Measurements from ENCODE around the gene RPL36AL. TPM values are rescaled to one million over a fixed set of nuclear protein-coding genes. Genes with fewer than 3 reads are reported as not detected.

The RPL36AL gene
- total and polyA plus RNA-seq, 7 experiments from 2014 or later, result 177 to 686 (median 408) TPM

DNA sequence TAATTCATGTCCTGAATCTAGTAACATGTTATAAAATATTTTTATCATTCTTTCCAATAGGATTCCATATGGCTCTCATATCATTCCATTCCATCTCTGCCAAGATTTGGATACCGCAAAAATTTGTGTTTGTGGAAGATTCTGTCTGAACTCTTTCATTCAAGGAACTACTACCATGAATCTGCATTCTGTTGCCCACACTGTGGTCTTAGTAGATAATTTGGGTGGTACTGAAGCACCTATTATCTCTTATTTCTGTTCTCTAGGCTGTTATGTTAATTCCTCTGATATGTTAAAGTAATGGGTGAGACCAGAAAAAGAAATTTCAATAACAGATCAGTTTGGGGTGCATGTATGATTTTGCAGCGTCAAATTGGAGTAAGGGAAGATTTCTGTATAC, 6.2 kb downstream of the RPL36AL start:
- Histone ChIP-seq H3K4me1 (ENCODE audit: control insufficient read depth in 2 of 2, insufficient read depth in 2 of 2, low read length in 2 of 2) (peaks cover 7 to 19% of the 10 kb centered on the region in 2 donors), H3K27ac (ENCODE audit: low read depth, low read length) (no peak overlapping the region), H3K4me3 (ENCODE audit: low read length) (no peak overlapping the region), H3K9me3 (ENCODE audit: control insufficient read depth in 2 of 3, low read length in 3 of 3) (no peaks in the 10 kb centered on the region), H3K27me3 (ENCODE audit: control insufficient read depth in 2 of 2, insufficient read depth in 2 of 2, low read length in 2 of 2) (no peaks in the 10 kb centered on the region), H3K36me3 (ENCODE audit: control insufficient read depth in 2 of 3, insufficient read depth in 3 of 3, low read length in 3 of 3) (peaks cover 7 to 12% (median 7%) of the 10 kb centered on the region in 3 experiments)
- no peak for DNase-seq
- no peak overlapping the region for H3K4me3 Mint-ChIP-seq
- POLR2A ChIA-PET, result interaction anchor here (0.6 kb wide), 1 partner anchor 8 kb away, joined by 3 read pairs; no protein-coding TSS in a partner anchor
- ATAC-seq, result no peak
- CTCF ChIA-PET, result no interaction called here
- H3K36me3 Mint-ChIP-seq, result peaks cover 5 to 23% (median 16%) of the 10 kb centered on the region in 5 donors
- H3K9me3 Mint-ChIP-seq, result no peaks in the 10 kb centered on the region
- H3K4me1 Mint-ChIP-seq, result peaks cover 11 to 48% (median 17%) of the 10 kb centered on the region in 7 donors
- peak overlapping the region in 4 of 9 donors; percentile 44 to 58 (median 52) for H3K27ac Mint-ChIP-seq
- intact Hi-C loops (cut with micrococcal nuclease), result no loop called here
- H3K27me3 Mint-ChIP-seq, result no peaks in the 10 kb centered on the region

- Histone ChIP-seq H3K9me3 (ENCODE audit: control insufficient read depth in 2 of 3, low read length in 3 of 3) (no peaks in the 10 kb centered on the region), H3K4me3 (ENCODE audit: low read length) (no peak overlapping the region), H3K27ac (ENCODE audit: low read depth, low read length) (no peak overlapping the region), H3K36me3 (ENCODE audit: control insufficient read depth in 2 of 3, insufficient read depth in 3 of 3, low read length in 3 of 3) (no peaks in the 10 kb centered on the region), H3K27me3 (ENCODE audit: control insufficient read depth in 2 of 2, insufficient read depth in 2 of 2, low read length in 2 of 2) (no peaks in the 10 kb centered on the region), H3K4me1 (ENCODE audit: control insufficient read depth in 2 of 2, insufficient read depth in 2 of 2, low read length in 2 of 2) (peaks cover 0 to 3% of the 10 kb centered on the region in 2 donors)
- peaks cover 3 to 40% (median 5%) of the 10 kb centered on the region in 7 donors for H3K4me1 Mint-ChIP-seq
- H3K36me3 Mint-ChIP-seq, result peaks cover 0 to 14% (median 4%) of the 10 kb centered on the region in 5 donors
- H3K27me3 Mint-ChIP-seq, result no peaks in the 10 kb centered on the region
- no peak overlapping the region for H3K27ac Mint-ChIP-seq
- ChIA-PET POLR2A (interaction anchor here (0.6 kb wide), 1 partner anchor 25 kb away, joined by 3 read pairs; no protein-coding TSS in a partner anchor), CTCF (interaction anchor here (0.5 to 0.7 kb wide), 2 partner anchors 87 to 224 kb away, joined by 3 read pairs; no protein-coding TSS in a partner anchor)
- ATAC-seq, result no peak
- no peak overlapping the region for H3K4me3 Mint-ChIP-seq
- no peaks in the 10 kb centered on the region for H3K9me3 Mint-ChIP-seq
- intact Hi-C loops (cut with micrococcal nuclease), result no loop called here
- no peak for DNase-seq
These were observed 7.8 kb downstream of the RPL36AL start for GRCh38 chr14:49612671-49613070.

GRCh38 chr14:49612251-49612650, 8.2 kb downstream of the RPL36AL start:
- Mint-ChIP-seq H3K27ac (peak overlapping the region in 1 of 9 donors; percentile 13), H3K4me1 (peaks cover 0 to 35% (median 2%) of the 10 kb centered on the region in 7 donors), H3K4me3 (no peak overlapping the region), H3K27me3 (no peaks in the 10 kb centered on the region), H3K9me3 (no peaks in the 10 kb centered on the region), H3K36me3 (peaks cover 0 to 11% (median 4%) of the 10 kb centered on the region in 5 donors)
- Histone ChIP-seq H3K4me1 (ENCODE audit: control insufficient read depth in 2 of 2, insufficient read depth in 2 of 2, low read length in 2 of 2) (no peaks in the 10 kb centered on the region), H3K27me3 (ENCODE audit: control insufficient read depth in 2 of 2, insufficient read depth in 2 of 2, low read length in 2 of 2) (no peaks in the 10 kb centered on the region), H3K27ac (ENCODE audit: low read depth, low read length) (no peak overlapping the region), H3K4me3 (ENCODE audit: low read length) (no peak overlapping the region), H3K36me3 (ENCODE audit: control insufficient read depth in 2 of 3, insufficient read depth in 3 of 3, low read length in 3 of 3) (no peaks in the 10 kb centered on the region), H3K9me3 (ENCODE audit: control insufficient read depth in 2 of 3, low read length in 3 of 3) (no peaks in the 10 kb centered on the region)
- intact Hi-C loops (cut with micrococcal nuclease), result no loop called here
- POLR2A ChIA-PET, result interaction anchor here (1.2 kb wide), 1 partner anchor 8 kb away, joined by 8 read pairs; the partner anchor contains the start of genes MGAT2 and RPL36AL
- CTCF ChIA-PET, result interaction anchor here (0.5 to 0.9 kb wide), 3 partner anchors 22 to 668 kb away, joined by 3 to 4 read pairs (median 3); no protein-coding TSS in a partner anchor
- no peak for DNase-seq
- ATAC-seq, result no peak

- intact Hi-C loops (cut with micrococcal nuclease), result no loop called here
- no peak for DNase-seq
- H3K36me3 Mint-ChIP-seq, result peaks cover 0 to 15% (median 4%) of the 10 kb centered on the region in 5 donors
- no peak overlapping the region for H3K27ac ChIP-seq (ENCODE audit: low read depth, low read length)
- peaks cover 0 to 28% (median 0%) of the 10 kb centered on the region in 7 donors for H3K4me1 Mint-ChIP-seq
- POLR2A ChIA-PET, result interaction anchor here (0.5 to 3.9 kb wide), 4 partner anchors 9 to 85 kb away, joined by 4 to 20 read pairs (median 7); partner anchors contain the start of genes KLHDC1, LRR1, MGAT2 and RPL36AL
- H3K27ac Mint-ChIP-seq, result no peak overlapping the region
- ATAC-seq, result no peak
- no peaks in the 10 kb centered on the region for H3K9me3 Mint-ChIP-seq
- no peaks in the 10 kb centered on the region for H3K9me3 ChIP-seq (ENCODE audit: control insufficient read depth in 2 of 3, low read length in 3 of 3)
- no peaks in the 10 kb centered on the region for H3K27me3 Mint-ChIP-seq
- H3K27me3 ChIP-seq (ENCODE audit: control insufficient read depth in 2 of 2, insufficient read depth in 2 of 2, low read length in 2 of 2), result no peaks in the 10 kb centered on the region
- no peaks in the 10 kb centered on the region for H3K4me1 ChIP-seq (ENCODE audit: control insufficient read depth in 2 of 2, insufficient read depth in 2 of 2, low read length in 2 of 2)
- no peak overlapping the region for H3K4me3 ChIP-seq (ENCODE audit: low read length)
- CTCF ChIA-PET, result interaction anchor here (0.7 to 1.2 kb wide), 3 partner anchors 9 to 179 kb away, joined by 3 to 5 read pairs (median 3); partner anchors contain the start of gene LRR1
- peaks cover 0 to 3% (median 0%) of the 10 kb centered on the region in 3 experiments for H3K36me3 ChIP-seq (ENCODE audit: control insufficient read depth in 2 of 3, insufficient read depth in 3 of 3, low read length in 3 of 3)
- H3K4me3 Mint-ChIP-seq, result no peak overlapping the region
These were observed 12.8 kb downstream of the RPL36AL start for GRCh38 chr14:49607583-49607982.

GRCh38 chr14:49598485-49599300, 21.7 kb downstream of the RPL36AL start, which contains the start of gene LRR1:
Gene LRR1 (plus strand): TSS chr14:49598940. CDS start chr14:49599021, 81 bp downstream.
- POLR2A ChIA-PET, result interaction anchor here (0.6 to 6.9 kb wide), 14 partner anchors 9 to 764 kb away, joined by 3 to 102 read pairs (median 6); partner anchors contain the start of genes DNAAF2, KLHDC2, MGAT2 and NEMF
- Mint-ChIP-seq H3K9me3 (no peaks in the 10 kb centered on the region), H3K4me1 (peaks cover 5 to 46% (median 37%) of the 10 kb centered on the region in 7 donors), H3K36me3 (peaks cover 0 to 5% (median 0%) of the 10 kb centered on the region in 5 donors), H3K27ac (peak within 1 kb of the TSS; percentile 95 to 99 (median 98)), H3K27me3 (no peaks in the 10 kb centered on the region), H3K4me3 (peak within 1 kb of the TSS; percentile 91 to 100 (median 98))
- CTCF ChIA-PET, result interaction anchor here (0.6 to 2.9 kb wide), 6 partner anchors 9 to 700 kb away, joined by 3 to 15 read pairs (median 4); partner anchors contain the start of genes RPL36AL and RPS29
- Histone ChIP-seq H3K4me1 (ENCODE audit: control insufficient read depth in 2 of 2, insufficient read depth in 2 of 2, low read length in 2 of 2) (peaks cover 0 to 5% of the 10 kb centered on the region in 2 donors), H3K9me3 (ENCODE audit: control insufficient read depth in 2 of 3, low read length in 3 of 3) (no peaks in the 10 kb centered on the region), H3K36me3 (ENCODE audit: control insufficient read depth in 2 of 3, insufficient read depth in 3 of 3, low read length in 3 of 3) (peaks cover 0 to 13% (median 0%) of the 10 kb centered on the region in 3 experiments), H3K4me3 (ENCODE audit: low read length) (peak within 1 kb of the TSS; percentile 94), H3K27ac (ENCODE audit: low read depth, low read length) (peak within 1 kb of the TSS; percentile 92), H3K27me3 (ENCODE audit: control insufficient read depth in 2 of 2, insufficient read depth in 2 of 2, low read length in 2 of 2) (no peaks in the 10 kb centered on the region)
- DNase-seq, result peak; percentile 74 to 91 (median 84)
- peak; percentile 93 for ATAC-seq
- intact Hi-C loops (cut with micrococcal nuclease), result loop anchor here (1.0 kb wide), 4 partner anchors 12 to 169 kb away; partner anchors contain the start of genes MGAT2 (in 2 of the 2), RPL36AL (in 2 of the 2) and RPS29 (in 2 of the 2)

DNA sequence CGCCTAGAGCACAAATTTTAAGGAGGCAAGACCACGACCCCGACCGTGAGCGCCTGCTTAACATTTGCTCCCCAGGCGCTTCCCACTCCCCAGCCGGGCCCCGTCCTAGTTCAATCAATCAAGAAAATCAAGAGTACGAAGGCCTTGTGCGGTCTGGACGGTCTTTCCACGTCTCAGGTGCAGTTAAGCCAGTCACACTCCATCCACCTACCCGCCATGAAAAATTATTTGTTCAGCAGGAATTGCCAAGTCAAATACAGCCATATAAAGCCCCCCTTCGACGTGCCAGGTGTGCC, 22.3 kb downstream of the RPL36AL start:
- H3K4me1 ChIP-seq (ENCODE audit: control insufficient read depth in 2 of 2, insufficient read depth in 2 of 2, low read length in 2 of 2), result peaks cover 0 to 5% of the 10 kb centered on the region in 2 donors
- peak overlapping the region; percentile 95 to 99 (median 98) for H3K27ac Mint-ChIP-seq
- H3K9me3 Mint-ChIP-seq, result no peaks in the 10 kb centered on the region
- no peaks in the 10 kb centered on the region for H3K9me3 ChIP-seq (ENCODE audit: control insufficient read depth in 2 of 3, low read length in 3 of 3)
- H3K4me1 Mint-ChIP-seq, result peaks cover 5 to 46% (median 37%) of the 10 kb centered on the region in 7 donors
- DNase-seq (peak in 1 of 9 donors; percentile 21), ATAC-seq (no peak)
- peak overlapping the region; percentile 94 for H3K4me3 ChIP-seq (ENCODE audit: low read length)
- CTCF ChIA-PET, result interaction anchor here (1.0 to 2.9 kb wide), 4 partner anchors 9 to 254 kb away, joined by 3 to 15 read pairs (median 6); partner anchors contain the start of genes RPL36AL and RPS29
- peaks cover 0 to 13% (median 0%) of the 10 kb centered on the region in 3 experiments for H3K36me3 ChIP-seq (ENCODE audit: control insufficient read depth in 2 of 3, insufficient read depth in 3 of 3, low read length in 3 of 3)
- H3K27me3 Mint-ChIP-seq, result no peaks in the 10 kb centered on the region
- POLR2A ChIA-PET, result interaction anchor here (1.0 to 6.9 kb wide), 10 partner anchors 9 to 765 kb away, joined by 4 to 102 read pairs (median 6); partner anchors contain the start of genes DNAAF2, KLHDC2, MGAT2 and NEMF
- H3K4me3 Mint-ChIP-seq, result peak overlapping the region; percentile 91 to 100 (median 98)
- peaks cover 0 to 5% (median 0%) of the 10 kb centered on the region in 5 donors for H3K36me3 Mint-ChIP-seq
- peak overlapping the region; percentile 92 for H3K27ac ChIP-seq (ENCODE audit: low read depth, low read length)
- H3K27me3 ChIP-seq (ENCODE audit: control insufficient read depth in 2 of 2, insufficient read depth in 2 of 2, low read length in 2 of 2), result no peaks in the 10 kb centered on the region
- intact Hi-C loops (cut with micrococcal nuclease), result loop anchor here (1.0 kb wide), 4 partner anchors 12 to 169 kb away; partner anchors contain the start of genes MGAT2 (in 2 of the 2), RPL36AL (in 2 of the 2) and RPS29 (in 2 of the 2)

Data from naive thymus-derived CD4-positive, alpha-beta T cell (primary cell).